ENCODE data around the gene SOX13. TPM values are rescaled to one million over a fixed set of nuclear protein-coding genes. Genes with fewer than 3 reads are reported as not detected.

SOX13 gene
- total and polyA plus RNA-seq, 2 of the 4 experiments (the other 2 are of a cell fraction), result 0.54 to 3.5 TPM

- H3K18ac ChIP-seq (ENCODE audit: low read depth, low read length), result no peak overlapping the region
- no peak for ATAC-seq (ENCODE audit: low read depth)
- H3K4me3 ChIP-seq (ENCODE audit: insufficient read depth, low read depth, low read length), result no peak overlapping the region
- BruUV-seq (replicated peaks), result no TSS peak
- no peak overlapping the region for H3K9ac ChIP-seq (ENCODE audit: low read depth, low read length)
- no peak overlapping the region for H3K4me2 ChIP-seq (ENCODE audit: low read depth, low read length)
- no peak overlapping the region for H4K91ac ChIP-seq (ENCODE audit: insufficient read depth, low read depth, low read length)
- no peak overlapping the region for H2BK120ac ChIP-seq (ENCODE audit: low read depth, low read length)
- no peak for DNase-seq
- no peak overlapping the region for H2AK9ac ChIP-seq (replicated peaks; ENCODE audit: low read depth, low read length, poor library complexity)
- intact Hi-C loops (cut with micrococcal nuclease), result no loop called here
- H3K23ac ChIP-seq (ENCODE audit: low read depth, low read length), result no peak overlapping the region
- ChIA-PET POLR2A (ENCODE audit: unreplicated experiment) (no interaction called here), CTCF (no interaction called here)
- TF ChIP-seq MAFK (IDR thresholded peaks at IDR 0.05; ENCODE audit: low read depth, low read length) (no peak), FOS (IDR thresholded peaks at IDR 0.05; ENCODE audit: low read depth, low read length) (no peak), USF2 (IDR thresholded peaks at IDR 0.05; ENCODE audit: low read depth, low read length) (no peak), ELK1 (IDR thresholded peaks at IDR 0.05; ENCODE audit: borderline replicate concordance, low read depth, low read length) (no peak), RFX5 (IDR thresholded peaks at IDR 0.05; ENCODE audit: low read depth, low read length) (no peak), SMC3 (IDR thresholded peaks at IDR 0.05; ENCODE audit: low read depth, low read length) (no peak), RAD21 (IDR thresholded peaks at IDR 0.05; ENCODE audit: low read length) (no peak), CHD1 (IDR thresholded peaks at IDR 0.05; ENCODE audit: low read depth, low read length) (no peak), RCOR1 (IDR thresholded peaks at IDR 0.05; ENCODE audit: insufficient replicate concordance, low read length) (no peak), BHLHE40 (IDR thresholded peaks at IDR 0.05; ENCODE audit: low read depth, low read length) (no peak), POLR2A (IDR thresholded peaks at IDR 0.05; ENCODE audit: low read depth, low read length) (no peak), CTCF (conservative IDR thresholded peaks at IDR 0.05; ENCODE audit: low read depth, low read length) (no peak), NFE2L2 (IDR thresholded peaks at IDR 0.05; ENCODE audit: low read depth, low read length) (no peak), MXI1 (IDR thresholded peaks at IDR 0.05; ENCODE audit: borderline replicate concordance, low read depth, low read length) (no peak), CEBPB (IDR thresholded peaks at IDR 0.05; ENCODE audit: low read depth, low read length) (no peak), MAZ (IDR thresholded peaks at IDR 0.05; ENCODE audit: borderline replicate concordance, low read depth, low read length) (no peak)
- H4K8ac ChIP-seq (ENCODE audit: low read depth in 2 of 2, low read length in 2 of 2), result no peak overlapping the region
- H2BK5ac ChIP-seq (ENCODE audit: low read depth, low read length, poor library complexity, severe bottlenecking), result no peak overlapping the region
- no peak overlapping the region for H2AFZ ChIP-seq (replicated peaks; ENCODE audit: low read length, poor library complexity)
- peaks cover 16% of the 10 kb centered on the region; the same call in 1 of the 2 replicates for H3K36me3 ChIP-seq (ENCODE audit: control insufficient read depth, insufficient read depth, low read length)
- H3K4ac ChIP-seq (ENCODE audit: low read depth, low read length), result no peak overlapping the region
- H4K5ac ChIP-seq (ENCODE audit: low read depth, low read length), result no peak overlapping the region
- H3K27me3 ChIP-seq (ENCODE audit: control insufficient read depth, insufficient read depth, low read length), result no peaks in the 10 kb centered on the region
- peaks cover 15% of the 10 kb centered on the region for H3K4me1 ChIP-seq (ENCODE audit: control insufficient read depth, insufficient read depth, low read length)
- H2AK5ac ChIP-seq (ENCODE audit: low read depth, low read length), result no peak overlapping the region
- no CpG with 5 or more reads among the region's 6 CpGs for WGBS, 2 experiments (ENCODE audit: extremely low coverage in 2 of 2, insufficient read length in 1 of 2)
- H2BK20ac ChIP-seq (ENCODE audit: low read depth, low read length), result no peak overlapping the region
- H4K20me1 ChIP-seq (ENCODE audit: insufficient read depth, low read length), result no peaks in the 10 kb centered on the region
- dilution Hi-C loops (cut with HindIII; ENCODE audit: low sequenced_read_pairs, unreplicated experiment), result loop anchor here (25.0 kb wide), 1 partner anchor 270 kb away; the partner anchor contains the start of gene SNRPE
- no peak overlapping the region for H3K14ac ChIP-seq (replicated peaks; ENCODE audit: low read depth, low read length)
- no peak overlapping the region for H2BK15ac ChIP-seq (ENCODE audit: low read depth, low read length)
- no peak overlapping the region for H3K27ac ChIP-seq (ENCODE audit: insufficient read depth, low read length)
- H3K56ac ChIP-seq (ENCODE audit: extremely low read depth, insufficient read depth, low read length), result no peak overlapping the region
- H3K9me3 ChIP-seq (ENCODE audit: control insufficient read depth, insufficient read depth, low read length), result no peaks in the 10 kb centered on the region
- in situ Hi-C loops (cut with MboI; ENCODE audit: low sequenced_read_pairs), result no loop called here
- H3K9me1 ChIP-seq (ENCODE audit: insufficient read depth, low read length), result peaks cover 18% of the 10 kb centered on the region
- no peaks in the 10 kb centered on the region for H3K79me1 ChIP-seq (ENCODE audit: low read depth in 1 of 2, low read length in 2 of 2)
Observed at GRCh38 chr1:204132718-204133117, 59.8 kb downstream of the SOX13 start.
